Amniotic epithelial cell (primary cell): Measurements from ENCODE around the gene APBB1.

Experiments used
- DNase-seq: peaks from one replicate; pipeline ENCODE4 v3.0.0-alpha.2; 2010; ENCODE audit warnings: low read depth

The APBB1 gene

DNA sequence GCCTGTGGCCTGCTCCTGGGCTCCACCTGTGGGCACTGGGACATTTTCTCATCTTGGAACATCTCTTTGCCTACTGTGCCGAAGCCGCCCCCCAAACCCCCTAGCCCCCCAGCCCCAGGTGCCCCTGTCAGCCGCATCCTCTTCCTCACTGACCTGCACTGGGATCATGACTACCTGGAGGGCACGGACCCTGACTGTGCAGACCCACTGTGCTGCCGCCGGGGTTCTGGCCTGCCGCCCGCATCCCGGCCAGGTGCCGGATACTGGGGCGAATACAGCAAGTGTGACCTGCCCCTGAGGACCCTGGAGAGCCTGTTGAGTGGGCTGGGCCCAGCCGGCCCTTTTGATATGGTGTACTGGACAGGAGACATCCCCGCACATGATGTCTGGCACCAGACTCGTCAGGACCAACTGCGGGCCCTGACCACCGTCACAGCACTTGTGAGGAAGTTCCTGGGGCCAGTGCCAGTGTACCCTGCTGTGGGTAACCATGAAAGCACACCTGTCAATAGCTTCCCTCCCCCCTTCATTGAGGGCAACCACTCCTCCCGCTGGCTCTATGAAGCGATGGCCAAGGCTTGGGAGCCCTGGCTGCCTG, 27.3 kb downstream of the APBB1 start:
- no peak for DNase-seq

DNA sequence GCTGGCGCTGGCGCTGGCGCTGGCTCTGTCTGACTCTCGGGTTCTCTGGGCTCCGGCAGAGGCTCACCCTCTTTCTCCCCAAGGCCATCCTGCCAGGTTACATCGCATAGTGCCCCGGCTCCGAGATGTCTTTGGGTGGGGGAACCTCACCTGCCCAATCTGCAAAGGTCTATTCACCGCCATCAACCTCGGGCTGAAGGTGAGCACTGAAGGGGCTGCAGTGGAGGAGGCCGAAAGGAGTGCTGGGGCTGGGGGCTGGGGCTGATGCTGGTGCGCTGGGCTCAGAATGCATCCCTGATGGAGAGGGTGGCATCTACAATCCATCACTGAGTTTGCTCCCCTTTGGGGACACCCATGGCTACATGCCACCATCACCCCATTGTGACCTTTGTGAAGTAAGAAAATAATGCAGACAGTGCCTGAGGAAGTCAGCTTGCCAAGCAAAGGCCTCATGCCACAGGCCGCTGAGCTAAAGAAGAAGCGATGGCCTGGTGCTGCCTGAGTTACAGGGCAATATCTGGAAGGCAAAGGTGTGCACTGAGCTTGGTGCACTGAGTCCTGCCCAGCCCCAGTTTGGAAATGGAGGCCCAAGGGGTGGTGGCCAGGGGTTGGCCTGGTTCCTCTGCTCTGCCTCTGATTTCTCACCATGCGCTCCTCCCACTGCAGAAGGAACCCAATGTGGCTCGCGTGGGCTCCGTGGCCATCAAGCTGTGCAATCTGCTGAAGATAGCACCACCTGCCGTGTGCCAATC, 28.0 kb downstream of the APBB1 start:
- no peak for DNase-seq

DNA sequence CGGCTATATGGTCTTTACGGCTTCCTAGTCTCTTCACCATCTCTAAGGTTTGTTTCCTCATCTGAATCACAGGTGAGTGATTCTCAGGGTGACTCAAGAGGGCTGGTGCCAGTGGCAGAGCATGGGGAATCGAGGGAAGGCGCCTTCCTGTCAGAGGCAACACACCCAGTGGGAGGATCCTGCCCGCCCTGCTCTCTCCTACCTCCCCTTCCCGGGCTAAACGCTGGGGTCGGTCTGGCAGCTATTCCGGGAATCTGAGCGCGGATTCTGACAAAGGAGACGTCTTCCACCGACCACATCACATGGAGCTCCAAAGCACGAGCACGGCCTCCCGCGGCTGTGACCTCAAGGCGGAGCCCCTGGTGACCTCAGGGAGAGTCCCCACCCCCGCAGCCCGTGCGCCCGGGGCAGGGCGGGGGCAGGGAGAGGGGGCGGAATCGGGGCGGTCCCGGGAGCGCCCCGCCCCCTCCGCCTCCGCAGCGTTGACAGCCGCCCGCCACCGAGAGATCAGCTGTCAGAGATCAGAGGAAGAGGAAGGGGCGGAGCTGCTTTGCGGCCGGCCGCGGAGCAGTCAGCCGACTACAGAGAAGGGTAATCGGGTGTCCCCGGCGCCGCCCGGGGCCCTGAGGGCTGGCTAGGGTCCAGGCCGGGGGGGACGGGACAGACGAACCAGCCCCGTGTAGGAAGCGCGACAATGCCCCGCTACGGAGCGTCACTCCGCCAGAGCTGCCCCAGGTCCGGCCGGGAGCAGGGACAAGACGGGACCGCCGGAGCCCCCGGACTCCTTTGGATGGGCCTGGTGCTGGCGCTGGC, 28.8 kb downstream of the APBB1 start, which contains the start of gene SMPD1:
Gene SMPD1 (plus strand): TSS at position 570 of the 813 bp plus-strand sequence. CDS start 125 bp downstream, at position 695.
- peak; percentile 79 for DNase-seq

DNA sequence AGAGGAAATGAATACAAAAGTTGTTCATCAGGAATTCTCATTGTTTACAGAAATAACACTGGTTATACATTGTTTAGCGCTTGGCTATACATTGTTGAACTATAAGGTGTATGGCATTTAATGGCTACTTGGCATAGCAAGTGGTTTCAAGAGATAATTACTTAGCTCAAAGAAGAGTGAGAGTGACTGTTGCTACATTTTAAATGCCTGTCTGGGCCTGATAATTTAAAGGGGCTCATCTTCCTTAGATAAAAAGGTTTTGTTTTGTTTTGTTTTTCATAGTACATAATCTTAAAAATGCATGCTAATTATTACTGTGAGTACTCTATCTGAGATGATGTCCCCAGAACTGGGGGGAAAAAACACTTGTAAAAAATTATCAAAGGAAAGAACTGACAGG, 30.1 kb downstream of the APBB1 start:
- DNase-seq, result no peak

DNA sequence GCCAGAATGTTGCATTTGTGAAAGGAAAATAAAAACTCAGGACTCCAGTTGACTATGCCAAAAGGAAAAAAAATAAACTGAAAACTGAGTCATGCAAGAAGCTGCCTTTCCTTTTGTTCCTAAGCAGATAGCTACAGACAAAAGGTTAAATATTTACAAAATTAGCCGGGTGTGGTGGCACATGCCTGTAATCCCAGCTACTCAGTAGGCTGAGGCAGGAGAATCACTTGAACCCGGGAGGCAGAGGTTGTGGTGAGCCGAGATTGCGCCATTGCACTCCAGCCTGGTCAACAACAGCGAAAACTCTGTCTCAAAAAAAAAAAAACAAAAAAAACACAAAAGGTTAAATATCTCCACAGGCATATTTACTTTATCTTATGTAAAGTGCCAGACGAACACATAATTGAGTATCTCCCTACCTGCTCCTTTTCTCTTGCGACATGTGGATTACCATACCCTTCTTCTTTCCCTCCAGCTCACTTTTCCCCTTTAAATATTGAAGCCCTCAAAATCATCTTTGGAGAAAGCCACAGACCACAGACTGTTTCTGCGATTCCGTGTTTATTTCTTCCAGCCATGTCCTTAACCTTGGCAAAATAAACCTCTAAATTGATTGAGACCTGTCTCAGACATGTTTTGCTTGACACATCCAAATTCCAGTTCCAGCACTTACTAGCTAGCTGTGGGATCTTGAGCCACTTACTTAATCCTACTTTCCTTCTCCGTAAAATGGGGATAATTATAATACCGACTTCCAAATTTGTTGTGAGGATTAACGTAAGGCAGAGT, 30.9 kb downstream of the APBB1 start:
- DNase-seq, result peak; percentile 57

DNA sequence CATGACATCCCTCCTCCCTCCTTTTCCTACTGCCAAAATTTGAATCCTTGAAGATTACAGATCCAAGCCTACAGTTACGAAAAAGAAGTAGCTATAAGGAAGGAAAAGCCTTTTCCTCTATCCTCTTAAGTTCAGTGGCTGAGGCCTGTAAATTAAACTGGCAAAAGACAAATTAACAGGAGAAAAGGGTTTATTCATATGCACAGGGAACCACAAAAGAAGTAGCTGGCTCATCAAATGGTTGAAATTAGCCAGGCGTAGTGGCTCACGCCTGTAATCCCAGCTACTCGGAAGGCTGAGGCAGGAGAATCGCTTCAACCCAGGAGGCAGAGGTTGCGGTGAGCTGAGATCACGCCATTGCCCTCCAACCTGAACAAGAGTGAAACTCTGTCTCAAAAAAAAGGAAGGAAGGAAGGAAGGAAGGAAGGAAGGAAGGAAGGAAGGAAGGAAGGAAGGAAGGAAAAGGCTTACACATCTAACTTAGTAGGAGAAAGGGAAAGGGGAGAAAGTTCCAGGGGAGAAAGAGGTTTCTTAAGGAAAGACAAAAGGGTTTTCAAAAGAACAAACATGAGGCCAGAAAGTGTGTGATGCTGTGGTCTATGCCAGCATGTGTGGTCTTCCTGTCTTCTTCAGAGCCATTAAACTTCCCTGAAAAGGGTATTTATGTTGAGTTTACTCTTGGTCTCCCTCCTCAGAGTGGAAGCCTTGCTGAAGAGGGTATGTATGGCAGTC, 33.7 kb downstream of the APBB1 start:
- no peak for DNase-seq

DNA sequence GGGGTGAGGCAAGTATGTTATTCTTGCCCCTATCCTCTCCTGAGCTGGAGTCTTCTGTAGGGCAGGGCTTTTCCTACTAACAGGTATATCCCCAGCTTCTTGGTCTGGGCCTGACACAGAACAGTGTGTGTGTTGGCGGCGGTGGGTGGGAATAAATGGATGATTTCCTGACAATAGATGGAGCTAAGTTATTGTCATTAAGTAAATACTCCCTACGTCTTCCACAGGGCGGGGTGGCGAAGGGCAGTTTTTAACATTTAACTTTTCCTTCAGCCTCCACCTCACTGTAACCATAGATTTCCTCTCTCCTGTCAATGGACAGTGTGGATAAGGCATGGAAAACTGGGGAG, 40.3 kb downstream of the APBB1 start:
- DNase-seq, result no peak

DNA sequence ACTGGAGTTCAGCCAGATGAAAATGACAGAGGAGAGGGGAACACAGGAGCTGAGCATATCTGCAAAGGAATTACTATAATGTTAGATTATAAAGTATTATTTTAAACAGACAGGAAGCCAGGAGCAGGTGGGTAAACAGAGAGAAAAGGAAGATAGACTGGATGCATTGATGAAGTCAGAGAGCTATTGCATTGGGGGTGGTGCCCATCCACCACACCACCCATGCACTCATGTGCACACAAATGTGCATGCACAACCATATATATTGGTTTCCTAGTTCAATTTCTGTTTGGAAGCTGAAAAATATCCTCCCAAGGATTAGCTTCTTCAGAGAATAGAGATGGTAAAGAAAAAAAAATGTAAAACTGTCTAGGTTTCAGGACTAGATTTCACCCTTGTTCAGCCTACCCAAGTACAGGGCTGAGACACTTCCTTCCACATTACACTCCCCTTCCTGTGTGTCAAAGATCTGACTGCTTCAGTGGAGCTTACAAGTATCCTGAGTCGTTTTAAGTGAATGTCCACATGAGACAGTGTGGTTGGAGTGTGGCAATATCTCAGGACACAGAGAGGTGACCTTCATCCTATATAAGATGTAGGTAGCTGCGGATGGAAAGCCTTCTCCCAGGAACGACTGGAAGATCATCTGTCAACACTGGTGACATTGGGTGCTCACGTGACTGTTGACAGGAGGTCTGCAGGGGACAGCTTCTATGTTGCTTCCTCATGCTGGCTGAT, 40.8 kb downstream of the APBB1 start:
- no peak for DNase-seq

DNA sequence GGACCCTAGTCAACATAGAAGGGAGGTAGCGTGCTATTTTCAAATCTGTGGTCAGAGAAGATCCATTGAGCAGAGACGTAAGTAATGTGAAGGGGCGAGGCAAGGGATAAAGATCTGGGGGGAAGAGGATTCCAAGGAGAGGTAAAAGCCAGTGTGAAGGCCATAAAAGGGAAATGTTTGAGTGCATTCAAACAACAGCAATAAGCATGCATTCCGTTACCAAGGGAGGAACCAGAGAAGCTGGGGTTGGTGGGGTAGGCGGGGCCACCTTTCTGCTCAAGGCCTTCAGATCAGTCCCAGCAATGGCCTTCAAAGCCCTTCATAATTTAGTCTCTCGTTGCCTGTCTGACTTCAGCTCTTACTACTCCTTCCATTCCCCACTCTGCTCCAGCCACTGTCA, 47.1 kb downstream of the APBB1 start:
- DNase-seq, result peak; percentile 10

DNA sequence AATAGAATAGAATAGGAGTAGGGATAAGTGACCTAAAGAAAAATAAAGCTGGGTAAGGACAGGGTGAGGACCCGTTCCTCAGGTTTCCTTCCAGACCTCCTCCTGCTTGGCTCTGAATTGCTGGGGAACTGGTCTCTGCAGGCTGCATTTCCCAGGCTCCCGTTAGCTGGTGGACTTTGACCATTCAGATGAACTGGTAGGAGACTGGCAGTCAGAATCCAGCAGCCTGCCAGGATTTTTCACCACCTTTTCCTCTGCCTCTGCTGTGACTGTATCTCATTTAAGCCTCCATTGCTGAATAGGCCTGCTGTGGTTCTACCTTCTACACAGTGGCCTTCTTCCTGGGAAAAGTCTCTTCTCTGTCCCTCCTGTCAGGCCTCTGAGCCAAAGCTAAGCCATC, 53.2 kb downstream of the APBB1 start:
- DNase-seq, result no peak

DNA sequence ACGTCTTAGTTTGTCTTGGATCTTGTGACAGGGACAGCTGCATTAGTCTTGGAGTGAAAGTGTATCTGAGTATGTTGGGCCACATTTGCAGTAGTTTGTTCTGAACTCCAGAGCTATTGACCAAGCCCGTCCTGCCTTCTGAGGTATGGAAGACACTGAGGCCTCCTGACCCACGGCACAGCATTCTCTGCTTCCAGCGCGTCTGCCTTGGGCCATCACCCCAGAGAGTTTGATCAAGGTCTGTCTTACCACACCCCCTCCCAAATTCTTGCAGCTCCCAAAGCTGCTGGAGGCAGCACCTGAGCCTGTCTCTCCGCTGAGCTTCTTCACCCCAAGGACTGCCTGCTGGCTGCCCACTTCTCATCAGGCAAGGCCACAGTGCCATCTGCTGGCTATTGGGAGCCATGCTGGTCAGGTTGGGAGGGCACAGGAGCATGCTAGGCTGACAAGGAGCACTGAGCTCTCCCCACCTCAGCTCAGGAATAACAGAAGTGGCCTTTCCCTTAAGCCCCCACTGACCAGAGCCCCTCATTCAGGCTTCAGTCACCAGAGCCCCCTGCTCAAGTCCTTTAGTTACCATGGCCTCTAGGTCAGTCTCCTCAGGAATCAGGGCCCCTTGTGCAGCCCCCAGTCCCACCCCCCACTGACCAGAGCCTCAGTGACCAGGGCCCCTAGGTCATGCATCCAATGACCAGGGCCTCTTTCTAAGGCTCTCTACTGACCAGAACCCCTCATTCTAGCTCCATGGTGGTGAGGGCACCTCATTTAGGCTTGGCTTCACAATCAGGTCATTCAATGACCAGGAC, 55.8 kb downstream of the APBB1 start:
- DNase-seq, result peak; percentile 66

DNA sequence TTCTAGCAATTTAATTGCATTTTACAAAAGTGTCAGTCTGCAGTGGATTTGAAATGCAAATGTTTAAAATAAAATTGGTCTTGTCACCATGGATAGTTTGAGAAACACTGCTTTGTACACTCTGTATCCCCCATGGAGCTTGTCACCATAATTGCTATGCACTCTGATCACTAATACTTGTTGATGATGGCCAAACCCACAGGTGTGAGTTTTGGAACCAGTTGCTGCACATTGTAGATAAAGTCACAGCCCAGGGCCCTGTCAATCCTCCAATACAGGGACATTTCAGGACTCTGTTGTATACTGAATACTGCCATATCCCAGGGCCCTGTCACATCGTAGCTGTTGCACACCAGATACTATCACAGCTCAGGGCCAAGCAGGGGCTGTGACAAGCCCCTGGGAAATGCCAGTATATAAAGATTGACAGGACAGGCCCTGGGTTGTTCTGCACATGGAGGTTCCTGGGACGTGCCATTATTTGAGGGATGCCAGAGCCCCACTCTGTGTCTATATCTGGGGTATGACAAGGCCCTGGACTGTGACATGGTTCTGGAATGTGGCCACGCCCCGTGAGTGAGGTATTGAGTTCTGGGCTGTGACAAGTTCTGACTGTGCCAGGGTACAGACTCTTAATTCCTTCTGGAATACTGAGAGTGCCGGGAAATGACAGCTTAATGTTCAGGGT, 56.6 kb downstream of the APBB1 start:
- no peak for DNase-seq

DNA sequence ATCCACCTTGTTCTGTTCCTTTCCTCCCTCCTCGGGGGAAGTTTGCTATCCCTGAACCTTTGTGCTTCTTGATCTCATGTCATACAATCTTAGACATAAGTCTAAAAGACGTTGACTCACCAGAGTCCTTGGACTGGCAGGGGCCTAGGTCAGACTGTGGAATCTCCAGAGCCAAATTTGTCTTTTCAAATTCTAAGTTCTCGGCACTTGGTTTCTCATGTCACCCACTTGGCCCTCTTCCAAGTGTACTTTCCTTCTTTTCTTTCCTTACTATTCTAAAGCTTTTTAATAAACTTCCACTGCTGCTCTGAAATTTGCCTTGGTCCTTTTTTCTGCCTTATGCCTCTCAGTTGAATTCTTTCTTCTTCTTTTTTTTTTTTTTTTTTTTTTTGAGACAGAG, 58.7 kb downstream of the APBB1 start:
- no peak for DNase-seq

DNA sequence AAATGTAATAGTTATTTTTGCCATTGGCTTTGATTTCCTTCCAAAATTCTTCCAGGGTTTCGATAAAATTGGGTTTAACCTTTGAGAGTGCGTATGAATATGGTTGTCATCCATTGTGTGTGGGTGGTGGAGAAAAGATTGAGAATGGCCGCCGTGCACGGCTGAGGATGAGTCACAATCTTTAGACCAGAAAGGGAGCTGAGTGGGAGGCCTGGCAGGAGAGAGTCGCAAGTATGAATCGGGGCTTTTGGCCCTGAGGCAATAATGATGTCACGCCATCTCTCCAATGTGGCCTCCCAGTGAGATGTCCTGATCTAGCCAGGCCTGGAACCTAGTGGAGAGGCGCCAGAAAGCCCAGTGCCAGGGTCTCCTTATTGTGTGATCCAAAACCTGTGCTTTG, 61.7 kb downstream of the APBB1 start:
- peak; percentile 81 for DNase-seq

DNA sequence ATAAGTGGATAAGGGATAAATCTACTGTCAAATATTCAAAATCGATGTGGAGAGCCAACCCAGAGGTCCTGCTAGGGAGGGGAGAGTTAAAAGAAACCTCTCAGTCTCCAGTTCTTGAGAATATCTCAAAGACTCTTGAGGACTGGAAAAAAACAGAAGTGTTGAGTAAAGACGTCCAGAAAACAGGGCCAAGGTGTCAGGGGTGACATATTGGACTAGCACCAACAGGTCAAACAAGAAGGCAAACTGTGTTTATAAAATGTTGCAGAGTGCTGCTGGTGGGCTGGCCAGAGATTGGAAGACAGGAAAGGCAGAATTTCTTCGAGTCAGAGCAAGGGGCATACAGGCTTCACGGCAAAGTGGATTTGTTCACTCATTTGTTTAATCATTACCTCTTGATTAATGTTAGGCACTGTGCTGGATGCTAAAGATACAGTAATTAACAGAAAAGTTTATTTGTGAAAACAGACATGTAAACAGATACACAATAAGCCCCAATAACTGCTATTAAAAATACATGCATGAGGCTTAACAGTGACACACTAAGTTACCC, 62.3 kb downstream of the APBB1 start:
- DNase-seq, result no peak

DNA sequence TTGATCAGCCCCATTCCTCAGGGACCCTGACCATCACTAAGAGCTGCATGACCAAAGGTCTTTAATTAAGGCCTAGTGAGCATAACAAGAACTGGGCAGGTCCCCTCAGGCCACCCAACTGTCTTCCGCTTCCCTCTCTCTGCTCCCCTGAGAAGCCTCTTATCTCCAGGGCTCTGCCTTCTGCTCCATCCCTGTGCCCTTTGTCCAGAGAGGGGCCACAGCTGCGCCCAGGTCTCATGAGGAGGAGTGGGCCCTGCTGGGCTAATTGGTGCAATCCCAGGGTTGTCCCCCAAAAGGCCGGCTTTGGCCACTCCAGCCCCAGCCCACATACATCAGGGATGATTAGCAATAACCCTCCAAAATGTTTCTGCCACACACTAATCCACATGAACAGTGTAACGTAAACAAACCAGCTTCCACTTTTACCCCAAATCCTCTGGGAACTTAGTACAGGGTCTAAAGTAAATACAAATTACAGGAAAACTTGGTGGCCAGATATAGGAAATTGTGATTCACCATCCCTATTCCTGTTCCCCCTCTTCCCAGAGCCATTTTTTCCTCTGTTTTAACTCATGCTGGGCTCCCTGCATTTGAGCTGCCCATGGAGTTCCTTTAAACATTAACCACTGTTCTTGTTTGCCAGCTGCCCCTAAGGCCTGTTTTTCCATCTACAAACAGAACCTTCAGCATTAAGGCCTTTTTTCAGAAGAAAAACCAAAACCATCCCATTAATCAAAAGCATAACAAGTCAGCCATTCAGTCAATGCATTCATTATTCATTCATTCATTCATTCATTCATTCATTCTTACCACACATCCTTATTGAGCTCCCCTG, 64.0 kb downstream of the APBB1 start:
- no peak for DNase-seq

DNA sequence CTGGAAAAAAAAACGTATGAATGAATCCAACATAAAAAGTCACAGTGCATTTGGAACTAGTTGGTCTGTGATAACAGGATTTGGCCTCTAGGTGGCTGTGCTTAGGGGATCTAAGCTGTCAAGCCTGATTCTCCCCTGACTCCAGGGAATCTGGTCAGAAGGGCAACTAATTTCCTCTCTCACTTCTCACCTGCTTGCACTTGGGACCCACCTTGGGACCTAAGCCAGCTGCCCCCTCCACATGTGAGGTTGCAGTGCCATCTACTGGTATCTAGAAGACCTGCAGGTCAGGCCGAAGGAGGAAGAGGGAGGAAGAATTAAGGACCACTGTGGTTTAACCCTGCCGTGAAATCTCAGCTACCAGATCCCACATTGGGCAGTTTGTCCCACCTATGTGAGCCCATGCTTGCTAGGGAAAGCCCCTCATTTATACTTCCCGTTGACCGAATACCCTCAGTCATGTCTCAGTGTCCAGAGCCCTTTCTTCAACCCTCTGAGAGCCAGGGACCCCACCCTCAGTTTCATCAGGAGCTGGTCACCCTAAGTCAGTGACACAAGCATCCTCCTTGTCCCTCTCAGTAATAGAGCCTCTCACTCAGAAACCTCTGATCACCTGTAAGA, 65.4 kb downstream of the APBB1 start:
- peak; percentile 32 for DNase-seq
